GM12878 (cell line): Measurements from ENCODE around the gene CYP4F8. TPM values are rescaled to one million over a fixed set of nuclear protein-coding genes. Genes with fewer than 3 reads are reported as not detected.

Source experiments
- ATAC-seq: fragments of 200-7000 bp; cut with Tn5 transposase; 3 replicates; pipeline ENCODE4 v1.9.1; 2020; ENCODE audit warnings: mild to moderate bottlenecking, moderate library complexity
- BruUV-seq: library from RNA; stranded (reverse); fragments of 400-500 nt; replicated peaks from 2 replicates; lab custom pipeline; 2021; lab: Mats Ljungman, UMichigan
- CTCF ChIA-PET: fragments of 300-600 bp; sonication (Branson Sonifier 250); formaldehyde crosslinking; extraction: SDS; loops from one replicate; lab custom pipeline; 2021; ENCODE audit warnings: inconsistent platforms; lab: Yijun Ruan, JAX
- POLR2A ChIA-PET: fragments of 350-600 bp; formaldehyde crosslinking; extraction: SDS; loops from one replicate; lab custom pipeline; 2021; ENCODE audit warnings: inconsistent platforms; lab: Charles Lee
- RAD21 ChIA-PET: fragments of 300-600 bp; sonication (Branson Sonifier 250); formaldehyde crosslinking; loops from one replicate; lab custom pipeline; 2023; ENCODE audit warnings: antibody characterized with exemption; ENCODE audit not compliant: unreplicated experiment; lab: Charles Lee
- SMC1A ChIA-PET: fragments of 300-600 bp; sonication (Branson Sonifier 250); formaldehyde crosslinking; loops from one replicate; lab custom pipeline; 2023; ENCODE audit not compliant: unreplicated experiment, uncharacterized antibody; lab: Charles Lee
- DNase-seq: peaks from one replicate; pipeline ENCODE4 v3.0.0-alpha.2; 2011; ENCODE audit warnings: low read depth, low spot score
- FAIRE-seq: peaks from 3 replicates; lab custom pipeline; 2011; peaks lifted over from hg19 to GRCh38; lab: Jason Lieb, UNC
- H2AFZ ChIP-seq: 2 replicates; pipeline ENCODE4 v1.6.0; 2011; ENCODE audit warnings: low read depth, low read length, control low read depth; ENCODE audit not compliant: control insufficient read depth
- H3K27ac ChIP-seq: 2 replicates; pipeline ENCODE4 v1.5.1; 2011; ENCODE audit warnings: control low read depth; ENCODE audit not compliant: control insufficient read depth, insufficient read depth
- H3K27me3 ChIP-seq, 2 experiments: replicated peaks in 1 of 2; 2 replicates each; pipeline versions ENCODE4 v1.6.0 to v1.6.1; 2011; ENCODE audit warnings: low read length in 1 of 2; ENCODE audit not compliant: control insufficient read depth in 2 of 2, insufficient read depth in 2 of 2
- H3K36me3 ChIP-seq, 2 experiments: 2 replicates each; pipeline ENCODE4 v1.5.1; 2011; ENCODE audit warnings: low read length in 1 of 2; ENCODE audit not compliant: control insufficient read depth in 2 of 2, insufficient read depth in 2 of 2
- H3K4me1 ChIP-seq: 2 replicates; pipeline ENCODE4 v1.6.1; 2011; ENCODE audit warnings: mild to moderate bottlenecking, low read length, moderate library complexity, mixed read lengths; ENCODE audit not compliant: control insufficient read depth, insufficient read depth
- H3K4me2 ChIP-seq: 2 replicates; pipeline ENCODE4 v1.6.0; 2011; ENCODE audit warnings: control low read depth; ENCODE audit not compliant: control insufficient read depth, insufficient read depth
- H3K4me3 ChIP-seq: fragments of 200-600 bp; sonication (generic); 2 replicates; pipeline ENCODE4 v1.5.1; 2016
- H3K79me2 ChIP-seq: 2 replicates; pipeline ENCODE4 v1.6.0; 2011; ENCODE audit warnings: low read length; ENCODE audit not compliant: control insufficient read depth, insufficient read depth
- H3K9ac ChIP-seq: 2 replicates; pipeline ENCODE4 v1.8.0; 2011; ENCODE audit warnings: low read length, control low read depth, mixed read lengths; ENCODE audit not compliant: control insufficient read depth, insufficient read depth
- H3K9me3 ChIP-seq: replicated peaks from 3 replicates; pipeline ENCODE4 v1.5.1; 2011; ENCODE audit warnings: mild to moderate bottlenecking, low read length; ENCODE audit not compliant: control insufficient read depth, insufficient read depth
- H4K20me1 ChIP-seq: 2 replicates; pipeline ENCODE4 v1.6.0; 2011; ENCODE audit not compliant: control insufficient read depth, insufficient read depth
- BCL3 ChIP-seq: IDR thresholded peaks from 2 replicates; pipeline ENCODE4 v1.6.1; 2011; ENCODE audit warnings: borderline replicate concordance, low read depth, mild to moderate bottlenecking, moderate library complexity, low read length; ENCODE audit not compliant: insufficient read depth, poor library complexity, severe bottlenecking
- CEBPZ ChIP-seq: fragments of 150-350 bp; IDR thresholded peaks from 2 replicates; pipeline ENCODE4 v1.6.1; 2016; ENCODE audit warnings: low read depth, low read length
- NFIC ChIP-seq: IDR thresholded peaks from 2 replicates; pipeline ENCODE4 v1.6.1; 2012; ENCODE audit warnings: low read depth, mild to moderate bottlenecking, inconsistent platforms, low read length, moderate library complexity
- RBBP5 ChIP-seq: fragments of 200-600 bp; sonication (generic); conservative IDR thresholded peaks from 2 replicates; pipeline ENCODE4 v1.6.1; 2016
- RUNX3 ChIP-seq: IDR thresholded peaks from 2 replicates; pipeline ENCODE4 v1.6.1; 2012; ENCODE audit warnings: low read length, inconsistent platforms
- SIX5 ChIP-seq: IDR thresholded peaks from 2 replicates; pipeline ENCODE4 v1.6.1; 2011; ENCODE audit warnings: mild to moderate bottlenecking, low read depth, low read length, moderate library complexity; ENCODE audit not compliant: severe bottlenecking
- TCF12 ChIP-seq: IDR thresholded peaks from 2 replicates; pipeline ENCODE4 v1.6.1; 2011; ENCODE audit warnings: low read depth, mild to moderate bottlenecking, low read length
- TCF3 ChIP-seq: IDR thresholded peaks from 2 replicates; pipeline ENCODE4 v1.6.1; 2012; ENCODE audit warnings: low read depth, mild to moderate bottlenecking, low read length, borderline replicate concordance; ENCODE audit not compliant: insufficient read depth
- ZBTB11 ChIP-seq: fragments of 450-650 bp; formaldehyde crosslinking; IDR thresholded peaks from 2 replicates; pipeline ENCODE4 v1.5.0; 2022; ENCODE audit warnings: mild to moderate bottlenecking, missing genetic modification characterization
- whole genome bisulfite sequencing: methylation state at CpG from one replicate; pipeline ENCODE4 v1.1.6; 2016; ENCODE audit warnings: low lambda C conversion rate; ENCODE audit not compliant: insufficient replicate concordance, insufficient coverage; ENCODE audit errors: missing lambda C conversion rate; 5-methylcytosine and 5-hydroxymethylcytosine counted together
- in situ Hi-C: fragments of 300-500 bp; cut with MboI; formaldehyde crosslinking; loops from 9 replicates; pipeline ENCODE4 v1.14.3; 2018; ENCODE audit warnings: mixed read lengths
- intact Hi-C: fragments of 100-400 bp; cut with micrococcal nuclease; formaldehyde crosslinking; loops from one replicate; pipeline ENCODE4 v1.14.2; 2022; ENCODE audit not compliant: unreplicated experiment
- polyA plus RNA-seq, 11 experiments: library from polyadenylated mRNA; depleted of rRNA in 4 of 11; unstranded in 6 of 11; stranded (reverse) in 5 of 11; fragments of >200 nt; fragmentation: Nextera tagmentation in 4 of 11; fragmentation: Illumina TruSeq in 1 of 11; extraction: Ambion mirVana in 4 of 11; extraction: Trizol in 1 of 11; gene quantifications; 1 replicate in 1 of 11; 2 replicates in 10 of 11; pipeline versions ENCODE4 v1.2.1 to v1.2.3, GENCODE V29; 2011 to 2016; ENCODE audit warnings: inconsistent platforms in 2 of 11, missing spikeins in 2 of 11, low read depth in 1 of 11
- total RNA-seq, 4 experiments: library from RNA; depleted of rRNA in 3 of 4; stranded (reverse); fragments of >200 nt in 3 of 4; fragmentation: Illumina TruSeq in 1 of 4; extraction: Trizol in 1 of 4; gene quantifications; 2 replicates each; pipeline versions ENCODE4 v1.2.1 to v1.2.3, GENCODE V29; 2013 to 2021
- TF ChIP-seq, protein P1 (sequence below): fragments of 450-650 bp; IDR thresholded peaks from 2 replicates; pipeline ENCODE4 v1.6.1; 2017; ENCODE audit warnings: mild to moderate bottlenecking, low read depth, inconsistent platforms; ENCODE audit not compliant: poor library complexity, severe bottlenecking

Gene CYP4F8
- total and polyA plus RNA-seq, 10 of the 15 experiments (the other 5 are each of a cell fraction or from before 2014, with no cell fraction given), result not detected

- TF ChIP-seq CEBPZ (no peak), RUNX3 (no peak), TCF12 (no peak), SIX5 (no peak), NFIC (no peak), RBBP5 (no peak), BCL3 (no peak), TCF3 (no peak)
Measured at GRCh38 chr19:15575406-15575805, 39.6 kb upstream of the CYP4F8 start (continued).

GRCh38 chr19:15576526-15577156 lies 38.4 kb upstream of the CYP4F8 start:
- intact Hi-C loops (no loop called here), in situ Hi-C loops (no loop called here)
- no peak overlapping the region for H3K27ac ChIP-seq
- ChIA-PET SMC1A (no interaction called here), CTCF (no interaction called here), POLR2A (no interaction called here), RAD21 (no interaction called here)
- FAIRE-seq (no peak), ATAC-seq (no peak), DNase-seq (no peak)
- H3K79me2 ChIP-seq, result no peaks in the 10 kb centered on the region
- WGBS, result 48% methylated on average over 12 of the region's 12 CpGs
- no TSS peak for BruUV-seq
- H2AFZ ChIP-seq, result no peak overlapping the region
- no peaks in the 10 kb centered on the region for H4K20me1 ChIP-seq
- no peaks in the 10 kb centered on the region for H3K36me3 ChIP-seq
- H3K9ac ChIP-seq, result no peak overlapping the region
- no peaks in the 10 kb centered on the region for H3K9me3 ChIP-seq
- no peaks in the 10 kb centered on the region for H3K4me1 ChIP-seq
- no peaks in the 10 kb centered on the region for H3K27me3 ChIP-seq
- no peak overlapping the region for H3K4me3 ChIP-seq
- no peak overlapping the region for H3K4me2 ChIP-seq
- TF ChIP-seq, protein P1, sequence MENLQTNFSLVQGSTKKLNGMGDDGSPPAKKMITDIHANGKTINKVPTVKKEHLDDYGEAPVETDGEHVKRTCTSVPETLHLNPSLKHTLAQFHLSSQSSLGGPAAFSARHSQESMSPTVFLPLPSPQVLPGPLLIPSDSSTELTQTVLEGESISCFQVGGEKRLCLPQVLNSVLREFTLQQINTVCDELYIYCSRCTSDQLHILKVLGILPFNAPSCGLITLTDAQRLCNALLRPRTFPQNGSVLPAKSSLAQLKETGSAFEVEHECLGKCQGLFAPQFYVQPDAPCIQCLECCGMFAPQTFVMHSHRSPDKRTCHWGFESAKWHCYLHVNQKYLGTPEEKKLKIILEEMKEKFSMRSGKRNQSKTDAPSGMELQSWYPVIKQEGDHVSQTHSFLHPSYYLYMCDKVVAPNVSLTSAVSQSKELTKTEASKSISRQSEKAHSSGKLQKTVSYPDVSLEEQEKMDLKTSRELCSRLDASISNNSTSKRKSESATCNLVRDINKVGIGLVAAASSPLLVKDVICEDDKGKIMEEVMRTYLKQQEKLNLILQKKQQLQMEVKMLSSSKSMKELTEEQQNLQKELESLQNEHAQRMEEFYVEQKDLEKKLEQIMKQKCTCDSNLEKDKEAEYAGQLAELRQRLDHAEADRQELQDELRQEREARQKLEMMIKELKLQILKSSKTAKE, result no peak
- no peak for TF ChIP-seq ZBTB11
